H9 (cell line): Measurements from ENCODE around the gene ZNF280A. TPM values are rescaled to one million over a fixed set of nuclear protein-coding genes. Genes with fewer than 3 reads are reported as not detected.

Experiments used
- DNase-seq: peaks from one replicate; pipeline ENCODE4 v3.0.0-alpha.2; 2017
- H2AFZ ChIP-seq: one replicate; pipeline ENCODE4 v1.6.1; 2013; ENCODE audit warnings: mild to moderate bottlenecking, low read length, control low read depth, moderate library complexity
- H2AK5ac ChIP-seq: 2 replicates; pipeline ENCODE4 v1.6.1; 2013; ENCODE audit warnings: low read length, control low read depth, mixed read lengths; ENCODE audit not compliant: insufficient read length
- H2BK120ac ChIP-seq: one replicate; pipeline ENCODE4 v1.6.1; 2013; ENCODE audit warnings: low read depth, mild to moderate bottlenecking, low read length, control low read depth, inconsistent platforms; ENCODE audit not compliant: poor library complexity, severe bottlenecking
- H2BK12ac ChIP-seq: 2 replicates; pipeline ENCODE4 v1.6.1; 2013; ENCODE audit warnings: low read length, control low read depth, mixed read lengths, low read depth; ENCODE audit not compliant: insufficient read length
- H2BK15ac ChIP-seq: 2 replicates; pipeline ENCODE4 v1.6.1; 2013; ENCODE audit warnings: low read depth, low read length, control low read depth
- H2BK20ac ChIP-seq: one replicate; pipeline ENCODE4 v1.6.1; 2013; ENCODE audit warnings: low read depth, mild to moderate bottlenecking, low read length, control low read depth, inconsistent platforms; ENCODE audit not compliant: poor library complexity, severe bottlenecking
- H2BK5ac ChIP-seq: 2 replicates; pipeline ENCODE4 v1.6.1; 2013; ENCODE audit warnings: low read length, control low read depth, mixed read lengths; ENCODE audit not compliant: insufficient read length
- H3K14ac ChIP-seq: 2 replicates; pipeline ENCODE4 v1.6.1; 2013; ENCODE audit warnings: low read length, control low read depth; ENCODE audit not compliant: insufficient read depth
- H3K18ac ChIP-seq: 2 replicates; pipeline ENCODE4 v1.6.1; 2013; ENCODE audit warnings: low read depth, mild to moderate bottlenecking, mixed read lengths, low read length, control low read depth; ENCODE audit not compliant: insufficient read length
- H3K23ac ChIP-seq: 2 replicates; pipeline ENCODE4 v1.6.1; 2013; ENCODE audit warnings: low read length, control low read depth, mixed read lengths, low read depth; ENCODE audit not compliant: insufficient read length
- H3K23me2 ChIP-seq: 2 replicates; pipeline ENCODE4 v1.6.1; 2013; ENCODE audit warnings: low read depth, mild to moderate bottlenecking, mixed read lengths, low read length, control low read depth; ENCODE audit not compliant: insufficient read length, poor library complexity, severe bottlenecking
- H3K27ac ChIP-seq: 2 replicates; pipeline ENCODE4 v1.5.1; 2013; ENCODE audit warnings: low read length, control low read depth, mixed read lengths, low read depth; ENCODE audit not compliant: insufficient read length
- H3K27me3 ChIP-seq: 2 replicates; pipeline ENCODE4 v1.6.1; 2013; ENCODE audit warnings: low read length, control low read depth, inconsistent platforms; ENCODE audit not compliant: insufficient read depth
- H3K4ac ChIP-seq: 2 replicates; pipeline ENCODE4 v1.6.1; 2013; ENCODE audit warnings: low read depth, mild to moderate bottlenecking, control low read depth, inconsistent platforms, low read length, moderate library complexity
- H3K4me1 ChIP-seq: 2 replicates; pipeline ENCODE4 v1.6.1; 2013; ENCODE audit warnings: low read length, control low read depth, inconsistent platforms; ENCODE audit not compliant: insufficient read depth
- H3K4me2 ChIP-seq: 2 replicates; pipeline ENCODE4 v1.6.1; 2013; ENCODE audit warnings: low read length, control low read depth, mixed read lengths; ENCODE audit not compliant: insufficient read length, insufficient read depth
- H3K56ac ChIP-seq: 2 replicates; pipeline ENCODE4 v1.6.1; 2013; ENCODE audit warnings: low read depth, mild to moderate bottlenecking, mixed read lengths, low read length, control low read depth; ENCODE audit not compliant: insufficient read length
- H3K79me1 ChIP-seq: 2 replicates; pipeline ENCODE4 v1.6.1; 2013; ENCODE audit warnings: low read depth, mild to moderate bottlenecking, moderate library complexity, low read length, control low read depth, inconsistent platforms; ENCODE audit not compliant: insufficient read depth, poor library complexity, severe bottlenecking
- H3K79me2 ChIP-seq: 2 replicates; pipeline ENCODE4 v1.6.1; 2013; ENCODE audit warnings: low read length, control low read depth, inconsistent platforms; ENCODE audit not compliant: insufficient read depth
- H3K9ac ChIP-seq: 2 replicates; pipeline ENCODE4 v1.6.1; 2013; ENCODE audit warnings: low read length, control low read depth, mixed read lengths; ENCODE audit not compliant: insufficient read length; ENCODE audit errors: extremely low read depth
- H3K9me3 ChIP-seq: one replicate; pipeline ENCODE4 v1.6.1; 2013; ENCODE audit warnings: low read depth, low read length, inconsistent platforms; ENCODE audit not compliant: control insufficient read depth
- H3T11ph ChIP-seq: one replicate; pipeline ENCODE4 v1.6.1; 2013; ENCODE audit warnings: mild to moderate bottlenecking, low read length, control low read depth, inconsistent platforms
- H4K20me1 ChIP-seq: one replicate; pipeline ENCODE4 v1.6.1; 2013; ENCODE audit not compliant: control insufficient read depth, insufficient read length, insufficient read depth
- H4K5ac ChIP-seq: 2 replicates; pipeline ENCODE4 v1.6.1; 2013; ENCODE audit warnings: low read depth, mild to moderate bottlenecking, mixed read lengths, low read length, control low read depth; ENCODE audit not compliant: insufficient read length
- H4K8ac ChIP-seq: replicated peaks from 2 replicates; pipeline ENCODE4 v1.6.1; 2013; ENCODE audit warnings: low read length, control low read depth, mixed read lengths, low read depth; ENCODE audit not compliant: insufficient read length
- H4K91ac ChIP-seq: 2 replicates; pipeline ENCODE4 v1.6.1; 2013; ENCODE audit warnings: low read depth, mild to moderate bottlenecking, moderate library complexity, mixed read lengths, low read length, control low read depth; ENCODE audit not compliant: insufficient read length
- H3K27ac Mint-ChIP-seq, 3 experiments: 2 replicates in 2 of 3; 3 replicates in 1 of 3; pipeline ENCODE4 v1.8.0; 2020 to 2021; ENCODE audit warnings: mixed read lengths in 3 of 3, mild to moderate bottlenecking in 1 of 3, moderate library complexity in 1 of 3
- H3K27me3 Mint-ChIP-seq: 2 replicates; pipeline ENCODE4 v1.8.0; 2021; ENCODE audit warnings: low read depth, mild to moderate bottlenecking, moderate library complexity, mixed read lengths
- H3K36me3 Mint-ChIP-seq, 3 experiments: 2 replicates in 2 of 3; 3 replicates in 1 of 3; pipeline ENCODE4 v1.8.0; 2020 to 2021; ENCODE audit warnings: low read depth in 3 of 3, mixed read lengths in 3 of 3; ENCODE audit not compliant: insufficient read depth in 1 of 3
- H3K4me1 Mint-ChIP-seq, 2 experiments: 2 replicates each; pipeline ENCODE4 v1.8.0; 2020; ENCODE audit warnings: mixed read lengths in 2 of 2
- H3K4me3 Mint-ChIP-seq, 2 experiments: 2 replicates in 1 of 2; 3 replicates in 1 of 2; pipeline ENCODE4 v1.8.0; 2020 to 2021; ENCODE audit warnings: mild to moderate bottlenecking in 2 of 2, mixed read lengths in 2 of 2, moderate library complexity in 1 of 2
- H3K9me3 Mint-ChIP-seq, 2 experiments: 2 replicates in 1 of 2; 3 replicates in 1 of 2; pipeline ENCODE4 v1.8.0; 2020; ENCODE audit warnings: mild to moderate bottlenecking in 2 of 2, mixed read lengths in 2 of 2, moderate library complexity in 1 of 2
- WGBS: extraction: QIAGEN DNeasy Blood & Tissue Kit; methylation state at CpG from one replicate; pipeline ENCODE4 v1.1.7; 2013; ENCODE audit warnings: missing lambda C conversion rate, low lambda C conversion rate, mixed read lengths; ENCODE audit not compliant: insufficient read length; ENCODE audit errors: extremely low coverage; 5-methylcytosine and 5-hydroxymethylcytosine counted together
- total RNA-seq: library from RNA; stranded (reverse); gene quantifications from 2 replicates; pipeline ENCODE4 v1.2.1, GENCODE V29; 2021
- TF ChIP-seq, protein P1 (sequence below): fragments of 200-600 bp; sonication (generic); conservative IDR thresholded peaks from 3 replicates; pipeline ENCODE4 v1.8.0; 2021; ENCODE audit warnings: antibody characterized with exemption, mild to moderate bottlenecking

Gene ZNF280A
- total RNA-seq, 1 experiment from 2014 or later: 0.13 TPM

DNA sequence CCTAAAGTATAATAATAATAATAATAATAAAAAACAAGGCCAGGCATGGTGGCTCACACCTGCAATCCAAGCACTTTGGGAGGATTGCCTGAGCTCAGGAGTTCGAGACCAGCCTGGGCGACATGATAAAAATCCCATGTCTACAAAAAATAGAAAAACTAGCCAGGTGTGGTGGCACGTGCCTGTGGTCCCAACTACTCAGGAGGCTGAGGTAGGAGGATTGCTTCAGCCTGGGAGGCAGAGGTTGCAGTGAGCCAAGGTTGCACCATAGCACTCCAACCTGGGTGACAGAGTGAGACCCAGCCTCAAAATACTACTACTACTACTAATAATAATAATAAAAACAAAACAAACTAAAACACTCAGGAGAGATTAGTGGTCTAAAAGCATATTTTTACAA, 15.6 kb upstream of the ZNF280A start:
- Histone ChIP-seq H3K79me1 (no peaks in the 10 kb centered on the region), H3K4me2 (no peak overlapping the region), H3K27me3 (peaks cover 7% of the 10 kb centered on the region; the same call in 1 of the 2 replicates), H3K14ac (no peak overlapping the region), H2BK15ac (no peak overlapping the region), H4K20me1 (no peaks in the 10 kb centered on the region), H2BK12ac (no peak overlapping the region), H3K18ac (no peak overlapping the region), H3K79me2 (no peaks in the 10 kb centered on the region), H2BK5ac (no peak overlapping the region), H3K4me1 (no peaks in the 10 kb centered on the region), H2AFZ (no peak overlapping the region), H4K91ac (no peak overlapping the region), H3K23ac (no peak overlapping the region), H3K27ac (no peak overlapping the region), H4K5ac (no peak overlapping the region), H3K9ac (no peak overlapping the region), H3T11ph (no peak overlapping the region), H2BK120ac (no peak overlapping the region), H3K23me2 (no peaks in the 10 kb centered on the region), H2BK20ac (no peak overlapping the region), H2AK5ac (no peak overlapping the region), H4K8ac (no peak overlapping the region), H3K4ac (no peak overlapping the region), H3K56ac (no peak overlapping the region), H3K9me3 (no peaks in the 10 kb centered on the region)
- TF ChIP-seq, protein P1, sequence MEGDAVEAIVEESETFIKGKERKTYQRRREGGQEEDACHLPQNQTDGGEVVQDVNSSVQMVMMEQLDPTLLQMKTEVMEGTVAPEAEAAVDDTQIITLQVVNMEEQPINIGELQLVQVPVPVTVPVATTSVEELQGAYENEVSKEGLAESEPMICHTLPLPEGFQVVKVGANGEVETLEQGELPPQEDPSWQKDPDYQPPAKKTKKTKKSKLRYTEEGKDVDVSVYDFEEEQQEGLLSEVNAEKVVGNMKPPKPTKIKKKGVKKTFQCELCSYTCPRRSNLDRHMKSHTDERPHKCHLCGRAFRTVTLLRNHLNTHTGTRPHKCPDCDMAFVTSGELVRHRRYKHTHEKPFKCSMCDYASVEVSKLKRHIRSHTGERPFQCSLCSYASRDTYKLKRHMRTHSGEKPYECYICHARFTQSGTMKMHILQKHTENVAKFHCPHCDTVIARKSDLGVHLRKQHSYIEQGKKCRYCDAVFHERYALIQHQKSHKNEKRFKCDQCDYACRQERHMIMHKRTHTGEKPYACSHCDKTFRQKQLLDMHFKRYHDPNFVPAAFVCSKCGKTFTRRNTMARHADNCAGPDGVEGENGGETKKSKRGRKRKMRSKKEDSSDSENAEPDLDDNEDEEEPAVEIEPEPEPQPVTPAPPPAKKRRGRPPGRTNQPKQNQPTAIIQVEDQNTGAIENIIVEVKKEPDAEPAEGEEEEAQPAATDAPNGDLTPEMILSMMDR: no peak
- H3K27me3 Mint-ChIP-seq: peaks cover 94% of the 10 kb centered on the region
- no peak overlapping the region for H3K4me3 Mint-ChIP-seq
- no peaks in the 10 kb centered on the region for H3K4me1 Mint-ChIP-seq
- peaks cover 5 to 9% of the 10 kb centered on the region in 2 experiments; a peak in 3 of 5 replicates for H3K9me3 Mint-ChIP-seq
- WGBS: no CpG with 5 or more reads among the region's 3 CpGs
- H3K27ac Mint-ChIP-seq: no peak overlapping the region
- no peaks in the 10 kb centered on the region for H3K36me3 Mint-ChIP-seq
- DNase-seq: no peak
